GM12878 (cell line): ENCODE data around the gene MAD1L1. TPM values are rescaled to one million over a fixed set of nuclear protein-coding genes. Genes with fewer than 3 reads are reported as not detected.

Experiments used
- ATAC-seq: fragments of 200-7000 bp; cut with Tn5 transposase; 3 replicates; pipeline ENCODE4 v1.9.1; 2020; ENCODE audit warnings: mild to moderate bottlenecking, moderate library complexity
- BruUV-seq: library from RNA; stranded (reverse); fragments of 400-500 nt; replicated peaks from 2 replicates; lab custom pipeline; 2021; lab: Mats Ljungman, UMichigan
- CTCF ChIA-PET: fragments of 300-600 bp; sonication (Branson Sonifier 250); formaldehyde crosslinking; extraction: SDS; loops from one replicate; lab custom pipeline; 2021; ENCODE audit warnings: inconsistent platforms; lab: Yijun Ruan, JAX
- POLR2A ChIA-PET: fragments of 350-600 bp; formaldehyde crosslinking; extraction: SDS; loops from one replicate; lab custom pipeline; 2021; ENCODE audit warnings: inconsistent platforms; lab: Charles Lee
- RAD21 ChIA-PET: fragments of 300-600 bp; sonication (Branson Sonifier 250); formaldehyde crosslinking; loops from one replicate; lab custom pipeline; 2023; ENCODE audit warnings: antibody characterized with exemption; ENCODE audit not compliant: unreplicated experiment; lab: Charles Lee
- SMC1A ChIA-PET: fragments of 300-600 bp; sonication (Branson Sonifier 250); formaldehyde crosslinking; loops from one replicate; lab custom pipeline; 2023; ENCODE audit not compliant: unreplicated experiment, uncharacterized antibody; lab: Charles Lee
- DNase-seq: peaks from one replicate; pipeline ENCODE4 v3.0.0-alpha.2; 2011; ENCODE audit warnings: low read depth, low spot score
- FAIRE-seq: peaks from 3 replicates; lab custom pipeline; 2011; peaks lifted over from hg19 to GRCh38; lab: Jason Lieb, UNC
- H2AFZ ChIP-seq: 2 replicates; pipeline ENCODE4 v1.6.0; 2011; ENCODE audit warnings: low read depth, low read length, control low read depth; ENCODE audit not compliant: control insufficient read depth
- H3K27ac ChIP-seq: 2 replicates; pipeline ENCODE4 v1.5.1; 2011; ENCODE audit warnings: control low read depth; ENCODE audit not compliant: control insufficient read depth, insufficient read depth
- H3K27me3 ChIP-seq, 2 experiments: replicated peaks in 1 of 2; 2 replicates each; pipeline versions ENCODE4 v1.6.0 to v1.6.1; 2011; ENCODE audit warnings: low read length in 1 of 2; ENCODE audit not compliant: control insufficient read depth in 2 of 2, insufficient read depth in 2 of 2
- H3K36me3 ChIP-seq, 2 experiments: 2 replicates each; pipeline ENCODE4 v1.5.1; 2011; ENCODE audit warnings: low read length in 1 of 2; ENCODE audit not compliant: control insufficient read depth in 2 of 2, insufficient read depth in 2 of 2
- H3K4me1 ChIP-seq: 2 replicates; pipeline ENCODE4 v1.6.1; 2011; ENCODE audit warnings: mild to moderate bottlenecking, low read length, moderate library complexity, mixed read lengths; ENCODE audit not compliant: control insufficient read depth, insufficient read depth
- H3K4me2 ChIP-seq: 2 replicates; pipeline ENCODE4 v1.6.0; 2011; ENCODE audit warnings: control low read depth; ENCODE audit not compliant: control insufficient read depth, insufficient read depth
- H3K4me3 ChIP-seq: fragments of 200-600 bp; sonication (generic); 2 replicates; pipeline ENCODE4 v1.5.1; 2016
- H3K79me2 ChIP-seq: 2 replicates; pipeline ENCODE4 v1.6.0; 2011; ENCODE audit warnings: low read length; ENCODE audit not compliant: control insufficient read depth, insufficient read depth
- H3K9ac ChIP-seq: 2 replicates; pipeline ENCODE4 v1.8.0; 2011; ENCODE audit warnings: low read length, control low read depth, mixed read lengths; ENCODE audit not compliant: control insufficient read depth, insufficient read depth
- H3K9me3 ChIP-seq: replicated peaks from 3 replicates; pipeline ENCODE4 v1.5.1; 2011; ENCODE audit warnings: mild to moderate bottlenecking, low read length; ENCODE audit not compliant: control insufficient read depth, insufficient read depth
- H4K20me1 ChIP-seq: 2 replicates; pipeline ENCODE4 v1.6.0; 2011; ENCODE audit not compliant: control insufficient read depth, insufficient read depth
- BCL11A ChIP-seq: IDR thresholded peaks from 2 replicates; pipeline ENCODE4 v1.6.1; 2011; ENCODE audit warnings: low read depth, low read length
- BCL3 ChIP-seq: IDR thresholded peaks from 2 replicates; pipeline ENCODE4 v1.6.1; 2011; ENCODE audit warnings: borderline replicate concordance, low read depth, mild to moderate bottlenecking, moderate library complexity, low read length; ENCODE audit not compliant: insufficient read depth, poor library complexity, severe bottlenecking
- CBX5 ChIP-seq: sonication (generic); IDR thresholded peaks from 2 replicates; pipeline ENCODE4 v1.6.1; 2016; ENCODE audit warnings: low read depth, moderate library complexity, mild to moderate bottlenecking, inconsistent platforms
- CHD4 ChIP-seq: fragments of 200-600 bp; sonication (generic); IDR thresholded peaks from 2 replicates; pipeline ENCODE4 v1.6.1; 2016; ENCODE audit warnings: mild to moderate bottlenecking
- E2F8 ChIP-seq: fragments of 450-650 bp; IDR thresholded peaks from 2 replicates; pipeline ENCODE4 v1.6.1; 2018; ENCODE audit warnings: mild to moderate bottlenecking, low read depth, moderate library complexity; ENCODE audit not compliant: partially characterized antibody
- EZH2 ChIP-seq: IDR thresholded peaks from 2 replicates; pipeline ENCODE4 v1.6.1; 2012; ENCODE audit warnings: low read depth, mild to moderate bottlenecking, control low read depth, inconsistent platforms, low read length, borderline replicate concordance; ENCODE audit not compliant: control insufficient read depth
- FOXM1 ChIP-seq: IDR thresholded peaks from 2 replicates; pipeline ENCODE4 v1.6.1; 2012; ENCODE audit warnings: low read depth, mild to moderate bottlenecking, inconsistent platforms, low read length, moderate library complexity
- HCFC1 ChIP-seq: fragments of 150-350 bp; IDR thresholded peaks from 2 replicates; pipeline ENCODE4 v1.6.1; 2014; ENCODE audit warnings: low read length
- JUND ChIP-seq: IDR thresholded peaks from 2 replicates; pipeline ENCODE4 v1.6.1; 2012; ENCODE audit warnings: low read depth, mild to moderate bottlenecking, low read length, improper control_type of control experiment, moderate library complexity
- KLF5 ChIP-seq: fragments of 450-650 bp; IDR thresholded peaks from 2 replicates; pipeline ENCODE4 v1.6.1; 2014; ENCODE audit warnings: mild to moderate bottlenecking; ENCODE audit not compliant: partially characterized antibody
- NFYB ChIP-seq: IDR thresholded peaks from 2 replicates; pipeline ENCODE4 v1.6.1; 2011; ENCODE audit warnings: low read depth, mild to moderate bottlenecking, low read length, improper control_type of control experiment, moderate library complexity; ENCODE audit not compliant: insufficient read depth
- POLR2AphosphoS5 ChIP-seq: IDR thresholded peaks from 2 replicates; pipeline ENCODE4 v1.6.1; 2011; ENCODE audit warnings: mild to moderate bottlenecking, low read length, inconsistent platforms
- POU2F2 ChIP-seq: IDR thresholded peaks from 3 replicates; pipeline ENCODE4 v1.6.1; 2011; ENCODE audit warnings: low read depth, mild to moderate bottlenecking, low read length, borderline replicate concordance
- RELA ChIP-seq: fragments of 450-650 bp; IDR thresholded peaks from 2 replicates; pipeline ENCODE4 v1.8.0; 2014; ENCODE audit warnings: borderline replicate concordance; ENCODE audit not compliant: partially characterized antibody
- SMAD1 ChIP-seq: fragments of 450-650 bp; IDR thresholded peaks from 2 replicates; pipeline ENCODE4 v1.6.1; 2018; ENCODE audit warnings: mild to moderate bottlenecking, low read depth; ENCODE audit not compliant: partially characterized antibody
- WGBS: methylation state at CpG from one replicate; pipeline ENCODE4 v1.1.6; 2016; ENCODE audit warnings: low lambda C conversion rate; ENCODE audit not compliant: insufficient replicate concordance, insufficient coverage; ENCODE audit errors: missing lambda C conversion rate; 5-methylcytosine and 5-hydroxymethylcytosine counted together
- in situ Hi-C: fragments of 300-500 bp; cut with MboI; formaldehyde crosslinking; loops from 9 replicates; pipeline ENCODE4 v1.14.3; 2018; ENCODE audit warnings: mixed read lengths
- intact Hi-C: fragments of 100-400 bp; cut with micrococcal nuclease; formaldehyde crosslinking; loops from one replicate; pipeline ENCODE4 v1.14.2; 2022; ENCODE audit not compliant: unreplicated experiment
- polyA plus RNA-seq, 11 experiments: library from polyadenylated mRNA; depleted of rRNA in 4 of 11; unstranded in 6 of 11; stranded (reverse) in 5 of 11; fragments of >200 nt; fragmentation: Nextera tagmentation in 4 of 11; fragmentation: Illumina TruSeq in 1 of 11; extraction: Ambion mirVana in 4 of 11; extraction: Trizol in 1 of 11; gene quantifications; 1 replicate in 1 of 11; 2 replicates in 10 of 11; pipeline versions ENCODE4 v1.2.1 to v1.2.3, GENCODE V29; 2011 to 2016; ENCODE audit warnings: inconsistent platforms in 2 of 11, missing spikeins in 2 of 11, low read depth in 1 of 11
- total RNA-seq, 4 experiments: library from RNA; depleted of rRNA in 3 of 4; stranded (reverse); fragments of >200 nt in 3 of 4; fragmentation: Illumina TruSeq in 1 of 4; extraction: Trizol in 1 of 4; gene quantifications; 2 replicates each; pipeline versions ENCODE4 v1.2.1 to v1.2.3, GENCODE V29; 2013 to 2021
- TF ChIP-seq, protein P1 (sequence below): fragments of 450-650 bp; formaldehyde crosslinking; IDR thresholded peaks from 2 replicates; pipeline ENCODE4 v1.5.0; 2022; ENCODE audit warnings: mild to moderate bottlenecking, missing genetic modification characterization

Gene MAD1L1
- total and polyA plus RNA-seq, 10 of the 15 experiments (the other 5 are each of a cell fraction or from before 2014, with no cell fraction given) = 2.2 to 76.8 (median 38.3) TPM

GRCh38 chr7:2054927-2055326 lies 177.8 kb downstream of the MAD1L1 start:
- WGBS = 95% methylated on average over 11 of the region's 17 CpGs
- CTCF ChIA-PET = no interaction called here

DNA sequence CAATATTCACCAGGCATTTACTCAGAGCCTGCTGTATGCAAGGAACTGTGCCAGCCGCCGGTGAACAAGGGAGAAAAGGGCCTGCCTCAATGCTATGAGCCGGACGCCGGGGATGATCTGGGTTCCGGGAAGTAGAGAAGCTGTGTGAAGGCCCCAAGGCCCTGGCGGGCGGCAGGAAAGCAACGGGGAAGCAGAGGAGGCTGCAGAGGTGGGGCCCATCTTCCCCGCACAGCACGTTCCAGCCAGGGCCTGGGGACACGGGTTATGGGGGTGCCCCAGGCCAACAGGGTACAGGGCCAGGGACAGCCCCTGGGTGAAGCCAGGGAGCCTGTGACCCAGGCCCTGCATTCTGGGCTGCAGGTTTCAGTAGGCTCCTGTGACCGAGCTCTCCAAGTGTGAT lies 179.3 kb downstream of the MAD1L1 start:
- Histone ChIP-seq H3K36me3 (peaks cover 0 to 2% of the 10 kb centered on the region in 2 experiments; a peak in 1 of 4 replicates), H3K9me3 (no peaks in the 10 kb centered on the region), H3K27ac (no peak overlapping the region), H3K4me2 (no peak overlapping the region), H3K4me3 (no peak overlapping the region), H3K79me2 (no peaks in the 10 kb centered on the region), H3K27me3 (no peaks in the 10 kb centered on the region), H4K20me1 (no peaks in the 10 kb centered on the region), H2AFZ (no peak overlapping the region), H3K4me1 (no peaks in the 10 kb centered on the region), H3K9ac (no peak overlapping the region)
- intact Hi-C loops (no loop called here), in situ Hi-C loops (no loop called here)
- ATAC-seq (no peak), DNase-seq (no peak), FAIRE-seq (no peak)
- RAD21 ChIA-PET = no interaction called here
- CTCF ChIA-PET = no interaction called here
- SMC1A ChIA-PET = no interaction called here
- 92% methylated on average over 13 of the region's 13 CpGs for WGBS
- POLR2A ChIA-PET = no interaction called here
- no TSS peak for BruUV-seq
- TF ChIP-seq BCL3 (no peak), POLR2AphosphoS5 (no peak), E2F8 (no peak), CHD4 (no peak)
- TF ChIP-seq, protein P1, sequence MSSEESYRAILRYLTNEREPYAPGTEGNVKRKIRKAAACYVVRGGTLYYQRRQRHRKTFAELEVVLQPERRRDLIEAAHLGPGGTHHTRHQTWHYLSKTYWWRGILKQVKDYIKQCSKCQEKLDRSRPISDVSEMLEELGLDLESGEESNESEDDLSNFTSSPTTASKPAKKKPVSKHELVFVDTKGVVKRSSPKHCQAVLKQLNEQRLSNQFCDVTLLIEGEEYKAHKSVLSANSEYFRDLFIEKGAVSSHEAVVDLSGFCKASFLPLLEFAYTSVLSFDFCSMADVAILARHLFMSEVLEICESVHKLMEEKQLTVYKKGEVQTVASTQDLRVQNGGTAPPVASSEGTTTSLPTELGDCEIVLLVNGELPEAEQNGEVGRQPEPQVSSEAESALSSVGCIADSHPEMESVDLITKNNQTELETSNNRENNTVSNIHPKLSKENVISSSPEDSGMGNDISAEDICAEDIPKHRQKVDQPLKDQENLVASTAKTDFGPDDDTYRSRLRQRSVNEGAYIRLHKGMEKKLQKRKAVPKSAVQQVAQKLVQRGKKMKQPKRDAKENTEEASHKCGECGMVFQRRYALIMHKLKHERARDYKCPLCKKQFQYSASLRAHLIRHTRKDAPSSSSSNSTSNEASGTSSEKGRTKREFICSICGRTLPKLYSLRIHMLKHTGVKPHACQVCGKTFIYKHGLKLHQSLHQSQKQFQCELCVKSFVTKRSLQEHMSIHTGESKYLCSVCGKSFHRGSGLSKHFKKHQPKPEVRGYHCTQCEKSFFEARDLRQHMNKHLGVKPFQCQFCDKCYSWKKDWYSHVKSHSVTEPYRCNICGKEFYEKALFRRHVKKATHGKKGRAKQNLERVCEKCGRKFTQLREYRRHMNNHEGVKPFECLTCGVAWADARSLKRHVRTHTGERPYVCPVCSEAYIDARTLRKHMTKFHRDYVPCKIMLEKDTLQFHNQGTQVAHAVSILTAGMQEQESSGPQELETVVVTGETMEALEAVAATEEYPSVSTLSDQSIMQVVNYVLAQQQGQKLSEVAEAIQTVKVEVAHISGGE (CRISPR knock-in tag) = no peak

More at GRCh38 chr7:2054927-2055326, 177.8 kb downstream of the MAD1L1 start:
- Histone ChIP-seq H3K9me3 (peaks cover 2% of the 10 kb centered on the region; the same call in 1 of the 3 replicates), H3K27me3 (no peaks in the 10 kb centered on the region), H3K27ac (no peak overlapping the region), H3K4me1 (no peaks in the 10 kb centered on the region), H3K36me3 (peaks cover 0 to 3% of the 10 kb centered on the region in 2 experiments; a peak in 2 of 4 replicates), H3K9ac (no peak overlapping the region), H2AFZ (no peak overlapping the region), H3K4me3 (no peak overlapping the region), H3K79me2 (no peaks in the 10 kb centered on the region), H4K20me1 (no peaks in the 10 kb centered on the region)
- POLR2A ChIA-PET = no interaction called here
- intact Hi-C loops (no loop called here), in situ Hi-C loops (no loop called here)
- DNase-seq (no peak), FAIRE-seq (no peak), ATAC-seq (no peak)
- RAD21 ChIA-PET = no interaction called here
- BruUV-seq = no TSS peak
- TF ChIP-seq EZH2 (no peak), JUND (no peak), BCL11A (no peak), SMAD1 (no peak), KLF5 (no peak), NFYB (no peak), CBX5 (no peak), RELA (no peak), FOXM1 (no peak), HCFC1 (no peak), POU2F2 (no peak)
- TF ChIP-seq, all 136 proteins: peak for 0
- no peak overlapping the region for H3K4me2 ChIP-seq
- SMC1A ChIA-PET = no interaction called here
